IMR-90 (cell line): ENCODE results near the gene ATP2A3. TPM values are rescaled to one million over a fixed set of nuclear protein-coding genes. Genes with fewer than 3 reads are reported as not detected.

Source experiments
- ATAC-seq: fragments of 200-7000 bp; cut with Tn5 transposase; 2 replicates; pipeline ENCODE4 v1.9.1; 2020; ENCODE audit warnings: low read depth, mild to moderate bottlenecking, moderate library complexity
- BruUV-seq: library from RNA; stranded (reverse); fragments of 400-500 nt; replicated peaks from 2 replicates; lab custom pipeline; 2021; lab: Mats Ljungman, UMichigan
- CTCF ChIA-PET: fragments of 300-600 bp; formaldehyde crosslinking; extraction: SDS; loops from one replicate; lab custom pipeline; 2021; ENCODE audit warnings: antibody characterized with exemption; lab: Yijun Ruan, JAX
- POLR2A ChIA-PET: fragments of 300-600 bp; sonication (Branson Sonifier 250); formaldehyde crosslinking; loops from one replicate; lab custom pipeline; 2022; ENCODE audit warnings: antibody characterized with exemption; ENCODE audit not compliant: unreplicated experiment; lab: Charles Lee
- DNase-seq: peaks from one replicate; pipeline ENCODE4 v3.0.0; 2013
- H2AFZ ChIP-seq: replicated peaks from 2 replicates; pipeline ENCODE3; 2013; ENCODE audit warnings: low read length, mild to moderate bottlenecking; ENCODE audit not compliant: poor library complexity
- H2AK5ac ChIP-seq: 2 replicates; pipeline ENCODE4 v1.6.1; 2013; ENCODE audit warnings: low read depth, low read length, inconsistent platforms
- H2AK9ac ChIP-seq: replicated peaks from 2 replicates; pipeline ENCODE3; 2013; ENCODE audit warnings: mild to moderate bottlenecking, low read depth, low read length, moderate library complexity; ENCODE audit not compliant: poor library complexity
- H2BK120ac ChIP-seq: 2 replicates; pipeline ENCODE4 v1.6.1; 2013; ENCODE audit warnings: low read depth, low read length, inconsistent platforms
- H2BK15ac ChIP-seq: 3 replicates; pipeline ENCODE4 v1.6.1; 2013; ENCODE audit warnings: low read depth, low read length, inconsistent platforms
- H2BK20ac ChIP-seq: 2 replicates; pipeline ENCODE4 v1.6.1; 2013; ENCODE audit warnings: low read depth, mild to moderate bottlenecking, inconsistent platforms, low read length, moderate library complexity
- H2BK5ac ChIP-seq: 2 replicates; pipeline ENCODE4 v1.6.1; 2013; ENCODE audit warnings: mild to moderate bottlenecking, low read depth, low read length, inconsistent platforms; ENCODE audit not compliant: poor library complexity, severe bottlenecking
- H3K14ac ChIP-seq: replicated peaks from 2 replicates; pipeline ENCODE4 v1.6.1; 2013; ENCODE audit warnings: low read depth, low read length, inconsistent platforms
- H3K18ac ChIP-seq: 2 replicates; pipeline ENCODE4 v1.6.1; 2013; ENCODE audit warnings: low read depth, low read length, control low read depth
- H3K23ac ChIP-seq: 2 replicates; pipeline ENCODE4 v1.6.1; 2013; ENCODE audit warnings: low read depth, low read length, inconsistent platforms
- H3K27ac ChIP-seq: 2 replicates; pipeline ENCODE4 v1.5.1; 2013; ENCODE audit warnings: mild to moderate bottlenecking, control low read depth, low read length; ENCODE audit not compliant: insufficient read depth
- H3K27me3 ChIP-seq: 2 replicates; pipeline ENCODE4 v1.6.1; 2013; ENCODE audit warnings: low read length; ENCODE audit not compliant: control insufficient read depth, insufficient read depth
- H3K36me3 ChIP-seq: 2 replicates; pipeline ENCODE4 v1.6.1; 2013; ENCODE audit warnings: low read length, mixed read lengths; ENCODE audit not compliant: control insufficient read depth, insufficient read depth
- H3K4ac ChIP-seq: 2 replicates; pipeline ENCODE4 v1.6.1; 2013; ENCODE audit warnings: low read depth, low read length, inconsistent platforms
- H3K4me1 ChIP-seq: 2 replicates; pipeline ENCODE4 v1.6.1; 2013; ENCODE audit warnings: low read length, mixed read lengths; ENCODE audit not compliant: control insufficient read depth, insufficient read depth
- H3K4me2 ChIP-seq: 2 replicates; pipeline ENCODE4 v1.6.1; 2013; ENCODE audit warnings: low read depth, mild to moderate bottlenecking, control low read depth, low read length, moderate library complexity
- H3K4me3 ChIP-seq: 2 replicates; pipeline ENCODE4 v1.5.1; 2013; ENCODE audit warnings: low read depth, mild to moderate bottlenecking, control low read depth, low read length, moderate library complexity; ENCODE audit not compliant: insufficient read depth
- H3K56ac ChIP-seq: 2 replicates; pipeline ENCODE4 v1.6.1; 2013; ENCODE audit warnings: low read length, inconsistent platforms; ENCODE audit not compliant: insufficient read depth; ENCODE audit errors: extremely low read depth
- H3K79me1 ChIP-seq, 2 experiments: 2 replicates each; pipeline ENCODE4 v1.6.1; 2013; ENCODE audit warnings: low read length in 2 of 2, inconsistent platforms in 1 of 2, low read depth in 1 of 2
- H3K9ac ChIP-seq: 2 replicates; pipeline ENCODE4 v1.6.1; 2013; ENCODE audit warnings: low read depth, low read length, control low read depth
- H3K9me1 ChIP-seq: 2 replicates; pipeline ENCODE4 v1.6.1; 2013; ENCODE audit warnings: low read length, inconsistent platforms; ENCODE audit not compliant: insufficient read depth
- H3K9me3 ChIP-seq: 2 replicates; pipeline ENCODE4 v1.6.1; 2013; ENCODE audit warnings: low read length; ENCODE audit not compliant: control insufficient read depth, insufficient read depth
- H4K20me1 ChIP-seq: 2 replicates; pipeline ENCODE4 v1.6.1; 2013; ENCODE audit warnings: low read length, inconsistent platforms; ENCODE audit not compliant: insufficient read depth
- H4K5ac ChIP-seq: 2 replicates; pipeline ENCODE4 v1.6.1; 2013; ENCODE audit warnings: mild to moderate bottlenecking, low read depth, low read length, control low read depth
- H4K8ac ChIP-seq, 2 experiments: 2 replicates each; pipeline ENCODE4 v1.6.1; 2013; ENCODE audit warnings: low read depth in 2 of 2, low read length in 2 of 2, control low read depth in 1 of 2, inconsistent platforms in 1 of 2
- H4K91ac ChIP-seq: 2 replicates; pipeline ENCODE4 v1.6.1; 2013; ENCODE audit warnings: low read depth, low read length, inconsistent platforms; ENCODE audit not compliant: insufficient read depth
- CEBPB ChIP-seq: IDR thresholded peaks from 2 replicates; pipeline ENCODE4 v1.6.1; 2012; ENCODE audit warnings: low read depth, low read length, improper control_type of control experiment
- CHD1 ChIP-seq: IDR thresholded peaks from 2 replicates; pipeline ENCODE4 v1.6.1; 2012; ENCODE audit warnings: low read depth, low read length, improper control_type of control experiment
- CTCF ChIP-seq: conservative IDR thresholded peaks from 2 replicates; pipeline ENCODE4 v1.5.1; 2012; ENCODE audit warnings: mild to moderate bottlenecking, low read depth, low read length, improper control_type of control experiment
- ELK1 ChIP-seq: fragments of 150-350 bp; IDR thresholded peaks from 2 replicates; pipeline ENCODE4 v1.6.1; 2016; ENCODE audit warnings: low read depth, mild to moderate bottlenecking, low read length, moderate library complexity, borderline replicate concordance
- FOS ChIP-seq: fragments of 150-350 bp; IDR thresholded peaks from 2 replicates; pipeline ENCODE4 v1.6.1; 2016; ENCODE audit warnings: low read depth, low read length
- MAFK ChIP-seq: IDR thresholded peaks from 2 replicates; pipeline ENCODE4 v1.6.1; 2012; ENCODE audit warnings: low read depth, low read length, improper control_type of control experiment
- MAZ ChIP-seq: IDR thresholded peaks from 2 replicates; pipeline ENCODE4 v1.6.1; 2012; ENCODE audit warnings: low read depth, mild to moderate bottlenecking, low read length, improper control_type of control experiment, moderate library complexity, borderline replicate concordance
- MXI1 ChIP-seq: IDR thresholded peaks from 2 replicates; pipeline ENCODE4 v1.6.1; 2012; ENCODE audit warnings: low read depth, mild to moderate bottlenecking, low read length, moderate library complexity, borderline replicate concordance
- NFE2L2 ChIP-seq: fragments of 150-350 bp; IDR thresholded peaks from 2 replicates; pipeline ENCODE4 v1.6.1; 2016; ENCODE audit warnings: low read depth, mild to moderate bottlenecking, low read length
- POLR2A ChIP-seq: IDR thresholded peaks from 2 replicates; pipeline ENCODE4 v1.6.1; 2012; ENCODE audit warnings: mild to moderate bottlenecking, low read depth, low read length
- RAD21 ChIP-seq: IDR thresholded peaks from 2 replicates; pipeline ENCODE4 v1.6.1; 2012; ENCODE audit warnings: low read length, improper control_type of control experiment
- RCOR1 ChIP-seq: IDR thresholded peaks from 2 replicates; pipeline ENCODE4 v1.6.1; 2012; ENCODE audit warnings: mild to moderate bottlenecking, low read length, improper control_type of control experiment; ENCODE audit not compliant: insufficient replicate concordance
- RFX5 ChIP-seq: IDR thresholded peaks from 2 replicates; pipeline ENCODE4 v1.8.0; 2012; ENCODE audit warnings: low read depth, mild to moderate bottlenecking, low read length, moderate library complexity
- SMC3 ChIP-seq: fragments of 150-350 bp; IDR thresholded peaks from 2 replicates; pipeline ENCODE4 v1.6.1; 2016; ENCODE audit warnings: low read depth, mild to moderate bottlenecking, antibody characterized with exemption, low read length, moderate library complexity
- USF2 ChIP-seq: fragments of 150-350 bp; IDR thresholded peaks from 2 replicates; pipeline ENCODE4 v1.6.1; 2017; ENCODE audit warnings: mild to moderate bottlenecking, antibody characterized with exemption, low read length, low read depth
- WGBS, 2 experiments: methylation state at CpG; one replicate each; pipeline versions ENCODE4 v1.1.5 to v1.1.7; 2013; ENCODE audit warnings: missing lambda C conversion rate in 2 of 2; ENCODE audit not compliant: insufficient read length in 1 of 2; ENCODE audit errors: extremely low coverage in 2 of 2; 5-methylcytosine and 5-hydroxymethylcytosine counted together
- dilution Hi-C: fragments of 300-500 bp; cut with HindIII; formaldehyde crosslinking; loops from one replicate; pipeline ENCODE4 v1.14.3; 2018; ENCODE audit warnings: low sequenced_read_pairs; ENCODE audit not compliant: unreplicated experiment
- in situ Hi-C: fragments of 300-500 bp; cut with MboI; formaldehyde crosslinking; loops from 3 replicates; pipeline ENCODE4 v1.14.3; 2019; ENCODE audit warnings: low sequenced_read_pairs, inconsistent platforms, mixed read lengths
- intact Hi-C: fragments of 100-400 bp; cut with micrococcal nuclease; formaldehyde crosslinking; loops from 2 replicates; pipeline ENCODE4 v1.10.0; 2022
- polyA plus RNA-seq, 3 experiments: library from polyadenylated mRNA; depleted of rRNA; stranded (reverse); fragments of >200 nt; gene quantifications; 2 replicates each; pipeline ENCODE4 v1.2.3, GENCODE V29; 2012; ENCODE audit warnings: low replicate concordance in 1 of 3
- total RNA-seq: library from RNA; depleted of rRNA; stranded (reverse); fragments of >200 nt; gene quantifications from 2 replicates; pipeline ENCODE4 v1.2.3, GENCODE V29; 2012

ATP2A3 gene
- total and polyA plus RNA-seq, 2 of the 4 experiments (the other 2 are of a cell fraction), result 0.18 to 0.63 TPM

GRCh38 chr17:3882276-3882675 lies 82.0 kb downstream of the ATP2A3 start:
- no peak for TF ChIP-seq CEBPB
- TF ChIP-seq MAFK, result no peak
- no peak for TF ChIP-seq FOS
- TF ChIP-seq USF2, result no peak
- TF ChIP-seq MAZ, result no peak
- TF ChIP-seq ELK1, result no peak
- TF ChIP-seq SMC3, result no peak
- no peak for TF ChIP-seq RFX5
- TF ChIP-seq MXI1, result no peak
- no peak for TF ChIP-seq CHD1
- no peak for TF ChIP-seq POLR2A
- no peak for TF ChIP-seq NFE2L2
- no peak for TF ChIP-seq RAD21
- no peak for TF ChIP-seq RCOR1
- no peak for TF ChIP-seq CTCF
- no peak overlapping the region for H2BK15ac ChIP-seq
- no peak overlapping the region for H3K4me3 ChIP-seq
- H4K8ac ChIP-seq, result no peak overlapping the region
- ChIA-PET POLR2A (no interaction called here), CTCF (no interaction called here)
- H2AK9ac ChIP-seq, result no peak overlapping the region
- peaks cover 15% of the 10 kb centered on the region for H3K4me1 ChIP-seq
- H3K36me3 ChIP-seq, result peaks cover 7% of the 10 kb centered on the region; the same call in 1 of the 2 replicates
- H3K23ac ChIP-seq, result no peak overlapping the region
- intact Hi-C loops (no loop called here), in situ Hi-C loops (no loop called here), dilution Hi-C loops (no loop called here)
- H3K9me1 ChIP-seq, result no peaks in the 10 kb centered on the region; the same call in 1 of the 2 replicates
- H3K9me3 ChIP-seq, result no peaks in the 10 kb centered on the region
- no peak overlapping the region for H2AK5ac ChIP-seq
- no peak overlapping the region for H4K5ac ChIP-seq
- H2AFZ ChIP-seq, result no peak overlapping the region
- H4K91ac ChIP-seq, result no peak overlapping the region
- no peak overlapping the region for H2BK5ac ChIP-seq
- no peaks in the 10 kb centered on the region for H3K27me3 ChIP-seq
- H3K56ac ChIP-seq, result no peak overlapping the region
- no peak overlapping the region for H2BK20ac ChIP-seq
- no peak for DNase-seq
- H3K14ac ChIP-seq, result no peak overlapping the region
- 79% methylated on average over 3 of the region's 4 CpGs; no CpG with 5 or more reads in 1 of the 2 experiments for WGBS, 2 experiments
- BruUV-seq, result no TSS peak
- no peaks in the 10 kb centered on the region for H4K20me1 ChIP-seq
- no peak overlapping the region for H2BK120ac ChIP-seq
- H3K9ac ChIP-seq, result no peak overlapping the region
- H3K79me1 ChIP-seq, result peaks cover 5 to 9% of the 10 kb centered on the region in 2 experiments; a peak in 2 of 4 replicates
- no peak overlapping the region for H3K18ac ChIP-seq
- no peak overlapping the region for H3K4me2 ChIP-seq
- H3K27ac ChIP-seq, result no peak overlapping the region
- no peak overlapping the region for H3K4ac ChIP-seq
- no peak for ATAC-seq
